GM10266 (cell line): ENCODE results near the gene HNRNPUL1.

Experiments
- DNase-seq: peaks from one replicate; pipeline ENCODE4 v3.0.0; 2012; ENCODE audit errors: extremely low spot score
- TF ChIP-seq, protein P1 (sequence below): IDR thresholded peaks from 2 replicates; pipeline ENCODE4 v1.5.1; 2012; ENCODE audit warnings: mild to moderate bottlenecking, low read depth; ENCODE audit not compliant: control insufficient read depth, insufficient read depth; ENCODE audit errors: missing control alignments

The HNRNPUL1 gene

DNA sequence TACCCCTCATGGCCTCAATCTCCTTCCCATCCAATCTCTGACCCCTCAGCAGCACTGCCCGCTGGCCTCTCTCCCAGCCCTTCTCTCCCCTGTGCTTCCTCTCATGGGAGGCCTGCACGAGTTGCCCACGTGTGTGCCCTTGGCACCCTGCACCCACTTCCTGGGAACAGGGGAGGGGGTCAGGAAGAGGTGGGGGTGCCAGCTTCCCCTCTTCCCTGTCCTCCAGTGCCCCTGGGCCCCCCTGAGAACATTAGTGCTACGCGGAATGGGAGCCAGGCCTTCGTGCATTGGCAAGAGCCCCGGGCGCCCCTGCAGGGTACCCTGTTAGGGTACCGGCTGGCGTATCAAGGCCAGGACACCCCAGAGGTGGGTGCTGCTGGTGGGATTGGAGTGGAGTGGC, 25.9 kb upstream of the HNRNPUL1 start:
- TF ChIP-seq, protein P1, sequence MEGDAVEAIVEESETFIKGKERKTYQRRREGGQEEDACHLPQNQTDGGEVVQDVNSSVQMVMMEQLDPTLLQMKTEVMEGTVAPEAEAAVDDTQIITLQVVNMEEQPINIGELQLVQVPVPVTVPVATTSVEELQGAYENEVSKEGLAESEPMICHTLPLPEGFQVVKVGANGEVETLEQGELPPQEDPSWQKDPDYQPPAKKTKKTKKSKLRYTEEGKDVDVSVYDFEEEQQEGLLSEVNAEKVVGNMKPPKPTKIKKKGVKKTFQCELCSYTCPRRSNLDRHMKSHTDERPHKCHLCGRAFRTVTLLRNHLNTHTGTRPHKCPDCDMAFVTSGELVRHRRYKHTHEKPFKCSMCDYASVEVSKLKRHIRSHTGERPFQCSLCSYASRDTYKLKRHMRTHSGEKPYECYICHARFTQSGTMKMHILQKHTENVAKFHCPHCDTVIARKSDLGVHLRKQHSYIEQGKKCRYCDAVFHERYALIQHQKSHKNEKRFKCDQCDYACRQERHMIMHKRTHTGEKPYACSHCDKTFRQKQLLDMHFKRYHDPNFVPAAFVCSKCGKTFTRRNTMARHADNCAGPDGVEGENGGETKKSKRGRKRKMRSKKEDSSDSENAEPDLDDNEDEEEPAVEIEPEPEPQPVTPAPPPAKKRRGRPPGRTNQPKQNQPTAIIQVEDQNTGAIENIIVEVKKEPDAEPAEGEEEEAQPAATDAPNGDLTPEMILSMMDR = no peak
- DNase-seq = no peak

DNA sequence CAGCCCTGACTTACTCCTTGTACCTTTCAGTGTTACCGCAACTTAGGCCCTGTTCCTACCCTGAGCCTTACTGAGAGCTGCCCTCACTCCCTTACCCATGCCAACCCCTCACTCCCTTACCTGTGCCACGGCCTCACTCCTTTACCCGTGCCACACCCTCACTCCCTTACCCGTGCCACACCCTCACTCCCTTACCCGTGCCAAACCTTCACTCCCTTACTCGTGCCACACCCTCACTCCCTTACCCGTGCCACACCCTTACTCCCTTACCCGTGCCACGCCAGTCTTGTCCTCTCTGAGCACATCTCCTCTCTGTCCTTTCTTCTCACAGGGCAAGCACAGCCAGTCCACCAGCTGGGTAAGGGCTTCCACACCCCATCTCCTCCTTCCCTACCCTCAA, 24.8 kb upstream of the HNRNPUL1 start:
- TF ChIP-seq, protein P1 = no peak
- no peak for DNase-seq

DNA sequence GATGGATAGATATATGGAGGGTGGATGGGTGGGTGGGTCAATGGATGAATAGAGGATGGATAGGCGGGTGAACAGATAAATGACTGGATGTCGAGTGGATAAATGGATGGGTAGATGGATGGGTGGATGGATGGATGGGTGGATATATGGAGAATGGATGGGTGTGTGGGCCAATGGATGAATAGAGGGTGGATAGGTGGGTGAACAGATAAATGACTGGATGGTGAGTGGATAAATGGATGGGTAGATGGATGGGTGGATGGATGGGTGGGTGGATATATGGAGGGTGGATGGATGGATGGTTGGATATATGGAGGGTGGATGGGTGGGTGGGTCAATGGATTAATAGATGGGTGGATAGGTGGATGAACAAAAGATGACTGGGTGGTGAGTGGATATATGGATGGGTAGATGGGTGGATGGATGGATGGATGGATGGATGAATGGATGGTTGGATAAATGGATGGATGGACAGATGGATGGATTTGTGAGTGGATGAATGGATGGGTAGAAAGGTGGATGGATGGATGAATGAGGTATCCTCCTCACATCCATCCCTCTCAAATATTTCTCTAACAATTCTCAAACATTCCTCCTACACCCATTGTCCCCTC, 24.1 kb upstream of the HNRNPUL1 start:
- no peak for DNase-seq
- TF ChIP-seq, protein P1 = no peak

DNA sequence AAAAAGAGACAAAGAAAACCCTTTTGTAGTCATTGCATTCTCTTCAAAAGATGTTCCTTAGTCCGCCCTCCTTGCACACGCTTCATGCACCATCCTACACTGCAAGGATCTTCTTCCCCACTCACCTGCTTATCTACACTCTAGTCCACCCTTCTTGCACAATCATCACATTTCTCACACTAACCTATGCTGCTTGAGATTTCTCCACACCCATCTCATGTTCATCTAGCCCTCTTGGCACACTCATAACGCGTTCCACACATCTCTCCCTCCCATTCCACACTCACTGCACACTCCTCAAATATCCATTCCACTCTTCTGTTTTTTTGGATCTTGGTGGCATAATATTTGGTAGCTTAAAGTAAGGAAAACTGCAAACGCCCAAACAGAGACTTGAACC, 22.3 kb upstream of the HNRNPUL1 start:
- no peak for DNase-seq
- TF ChIP-seq, protein P1 = no peak

DNA sequence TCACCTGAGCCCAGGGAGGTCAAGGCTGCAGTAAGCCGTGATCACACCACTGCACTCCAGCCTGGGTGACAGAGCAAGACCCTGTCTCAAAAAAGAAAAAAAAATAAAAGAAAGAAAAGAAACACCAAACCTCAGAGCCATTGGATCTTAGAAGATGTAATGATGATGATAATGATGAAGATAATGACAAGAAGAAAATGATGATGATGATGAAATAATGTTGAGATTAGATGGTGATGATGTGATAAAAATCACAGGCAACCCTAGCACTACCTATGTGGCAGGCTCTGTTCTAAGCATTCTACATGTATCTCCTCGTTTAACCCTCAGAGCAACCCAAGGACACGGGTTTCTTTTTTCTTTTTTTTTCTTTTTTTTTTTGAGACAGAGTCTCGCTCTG, 20.1 kb upstream of the HNRNPUL1 start:
- TF ChIP-seq, protein P1 = no peak
- no peak for DNase-seq

DNA sequence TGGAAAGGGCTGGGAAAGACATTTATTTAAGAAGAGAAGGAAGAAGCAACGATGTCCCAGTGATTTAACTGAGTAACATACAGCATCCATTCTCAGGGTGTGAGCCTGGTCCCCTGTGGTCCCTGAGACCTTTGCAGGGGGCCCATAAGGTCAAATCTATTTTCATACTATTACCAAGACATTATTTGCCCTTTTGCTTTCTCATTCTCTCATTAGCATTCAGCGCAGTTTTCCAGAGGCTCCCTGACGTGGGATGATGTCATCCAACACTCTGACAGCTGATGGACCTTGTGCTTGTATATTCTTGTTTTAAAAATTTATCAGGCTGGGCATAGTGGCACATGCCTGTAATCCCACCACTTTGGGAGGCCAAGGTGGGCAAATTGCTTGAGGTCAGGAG, 18.3 kb upstream of the HNRNPUL1 start:
- TF ChIP-seq, protein P1 = no peak
- DNase-seq = no peak

DNA sequence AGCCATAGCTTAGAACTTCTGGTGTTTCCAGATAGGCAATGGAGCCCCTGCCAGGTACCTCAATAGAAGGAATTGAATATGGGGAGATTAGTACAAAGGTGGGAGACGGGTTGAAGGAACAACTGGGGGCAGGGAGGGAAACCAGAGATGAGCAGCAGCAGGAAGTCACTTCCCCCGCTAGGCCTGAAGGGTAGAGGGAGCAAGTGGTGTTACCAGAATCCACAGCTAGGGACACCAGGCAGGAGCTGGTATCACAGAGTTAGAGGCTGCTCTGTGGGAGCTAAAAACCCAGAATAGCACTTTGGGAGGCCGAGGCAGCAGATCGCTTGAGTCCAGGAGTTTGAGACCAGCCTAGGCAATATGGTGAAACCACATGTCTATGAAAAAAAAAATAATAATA, 15.3 kb upstream of the HNRNPUL1 start:
- TF ChIP-seq, protein P1 = no peak
- DNase-seq = no peak
